Measurements from ENCODE around the gene CHSY1. TPM values are rescaled to one million over a fixed set of nuclear protein-coding genes. Genes with fewer than 3 reads are reported as not detected.

The CHSY1 gene
- total RNA-seq, 2 donors from 2014 or later: 91.2 to 93.3 TPM

DNA sequence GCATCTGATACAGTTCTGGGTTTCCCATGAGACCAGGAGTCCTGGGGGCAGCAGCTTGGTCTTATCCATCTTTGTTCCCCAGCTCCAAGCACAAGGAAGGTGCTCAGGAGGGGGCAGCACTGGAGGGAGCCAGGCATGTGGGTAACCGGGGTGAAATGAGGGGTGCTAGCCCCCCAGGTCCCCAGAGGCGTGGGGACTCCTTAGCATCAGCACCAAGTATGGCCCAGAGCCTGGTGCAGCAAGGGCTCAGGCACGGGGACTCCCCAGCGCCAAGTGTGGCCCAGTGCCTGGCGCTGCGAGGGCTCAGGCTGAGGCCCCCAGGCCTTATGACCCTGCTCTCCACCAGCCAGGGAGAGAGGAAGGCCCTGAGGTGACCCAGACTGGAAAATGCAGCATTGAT lies 94.1 kb downstream of the CHSY1 start:
- ATAC-seq (no peak), DNase-seq (ENCODE audit: low spot score) (peak; percentile 54)
- Mint-ChIP-seq H3K27ac (no peak overlapping the region), H3K36me3 (no peaks in the 10 kb centered on the region), H3K4me3 (no peak overlapping the region), H3K9me3 (no peaks in the 10 kb centered on the region), H3K27me3 (no peaks in the 10 kb centered on the region), H3K4me1 (ENCODE audit: low read depth in 2 of 2) (peaks cover 28 to 34% of the 10 kb centered on the region in 2 donors)

DNA sequence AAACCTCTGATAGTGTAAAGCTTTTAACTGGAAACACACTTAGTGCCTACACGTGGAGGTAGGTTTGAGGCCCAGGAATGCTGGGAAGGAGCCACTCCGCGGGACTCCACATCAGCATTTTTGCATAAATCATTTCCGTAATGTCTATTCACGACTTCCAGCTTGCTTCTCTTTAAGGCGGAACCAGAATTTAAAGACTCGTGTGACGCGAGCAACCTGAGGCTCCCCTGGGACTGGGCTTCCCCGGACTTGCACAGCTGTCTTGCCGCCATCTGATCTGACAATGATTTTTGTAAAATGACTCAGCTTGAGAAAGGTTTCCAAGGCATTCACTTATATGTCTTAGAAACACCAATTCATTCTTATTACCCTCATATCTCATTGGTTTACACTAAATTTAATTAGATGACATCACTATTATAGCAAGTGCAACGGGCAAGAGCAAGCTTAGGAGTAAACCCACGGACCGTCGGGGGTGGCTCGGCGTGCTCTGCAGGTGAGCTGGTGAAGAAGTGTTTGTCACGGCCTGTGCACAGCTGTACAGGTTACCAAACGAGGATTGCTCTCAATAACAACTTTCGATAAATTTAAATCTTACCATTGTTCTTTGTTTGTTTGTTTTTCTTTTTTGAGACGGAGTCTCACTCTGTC lies 95.2 kb downstream of the CHSY1 start:
- H3K4me3 Mint-ChIP-seq: no peak overlapping the region
- H3K27ac Mint-ChIP-seq: no peak overlapping the region
- no peak for ATAC-seq
- H3K9me3 Mint-ChIP-seq: no peaks in the 10 kb centered on the region
- DNase-seq (ENCODE audit: low spot score): peak; percentile 55
- no peaks in the 10 kb centered on the region for H3K36me3 Mint-ChIP-seq
- H3K27me3 Mint-ChIP-seq: no peaks in the 10 kb centered on the region
- H3K4me1 Mint-ChIP-seq (ENCODE audit: low read depth in 2 of 2): peaks cover 25 to 26% of the 10 kb centered on the region in 2 donors

DNA sequence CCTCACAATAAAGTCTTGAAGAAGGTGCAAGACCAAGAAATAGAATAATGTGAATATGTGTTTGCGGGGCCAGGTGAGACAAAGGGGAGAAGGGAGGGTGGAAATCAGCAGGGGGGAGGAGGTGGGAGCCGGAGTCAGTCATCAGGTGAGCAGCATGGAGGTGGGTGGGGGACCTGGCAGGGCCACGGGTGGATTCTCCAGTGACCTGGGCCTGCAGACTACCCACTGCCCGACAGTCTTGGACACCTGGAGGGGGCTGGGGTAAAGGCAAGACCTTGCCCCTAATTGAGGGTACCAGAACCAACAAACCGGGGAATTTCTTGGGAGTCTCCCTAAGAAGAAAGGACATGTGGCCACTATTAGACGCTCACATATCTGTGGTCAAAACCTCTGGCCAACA lies 95.8 kb downstream of the CHSY1 start:
- no peaks in the 10 kb centered on the region for H3K27me3 Mint-ChIP-seq
- peaks cover 25 to 26% of the 10 kb centered on the region in 2 donors for H3K4me1 Mint-ChIP-seq (ENCODE audit: low read depth in 2 of 2)
- H3K27ac Mint-ChIP-seq: no peak overlapping the region
- no peaks in the 10 kb centered on the region for H3K36me3 Mint-ChIP-seq
- peak; percentile 44 for DNase-seq (ENCODE audit: low spot score)
- ATAC-seq: no peak
- no peak overlapping the region for H3K4me3 Mint-ChIP-seq
- no peaks in the 10 kb centered on the region for H3K9me3 Mint-ChIP-seq

DNA sequence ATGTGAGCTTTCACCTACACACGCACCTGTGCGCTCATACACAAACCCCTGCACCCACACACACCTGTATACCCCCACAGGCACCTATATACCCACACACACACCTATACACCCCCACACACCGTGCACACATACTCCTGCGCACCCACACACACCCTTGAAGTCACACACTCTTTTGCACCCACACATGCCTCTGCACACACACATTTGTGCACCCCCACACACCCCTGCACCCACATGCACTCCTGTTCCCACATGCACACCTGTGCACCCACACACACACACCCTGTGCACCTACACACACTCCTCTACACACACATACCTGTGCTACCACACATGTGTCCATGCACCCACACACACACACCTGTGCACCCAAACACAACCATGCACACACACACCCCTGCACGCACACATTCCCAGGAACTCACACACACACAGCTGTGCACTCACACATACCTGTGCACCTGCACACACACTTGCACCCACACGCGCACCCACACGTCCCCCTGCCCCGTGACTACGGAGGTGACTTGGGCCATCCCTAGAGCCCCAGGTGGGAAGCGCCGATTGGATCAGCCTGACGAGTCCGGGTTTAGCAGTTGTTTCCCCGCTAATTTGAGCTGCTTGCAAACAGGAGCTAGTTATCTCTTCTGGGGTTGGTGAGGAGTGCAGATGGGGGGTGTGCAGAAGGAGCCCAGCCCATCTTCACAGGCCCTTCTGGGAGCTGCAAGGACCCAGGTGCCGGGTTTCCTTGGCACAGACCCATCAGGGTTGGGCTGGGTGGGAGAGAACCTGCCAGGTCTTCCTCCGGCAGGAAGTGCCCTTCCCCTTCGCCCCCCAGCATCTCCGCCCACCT lies 97.8 kb downstream of the CHSY1 start:
- H3K4me1 Mint-ChIP-seq (ENCODE audit: low read depth in 2 of 2): peaks cover 20 to 23% of the 10 kb centered on the region in 2 donors
- no peak for ATAC-seq
- DNase-seq (ENCODE audit: low spot score): no peak
- H3K36me3 Mint-ChIP-seq: no peaks in the 10 kb centered on the region
- H3K4me3 Mint-ChIP-seq: no peak overlapping the region
- H3K27me3 Mint-ChIP-seq: no peaks in the 10 kb centered on the region
- no peaks in the 10 kb centered on the region for H3K9me3 Mint-ChIP-seq
- no peak overlapping the region for H3K27ac Mint-ChIP-seq

DNA sequence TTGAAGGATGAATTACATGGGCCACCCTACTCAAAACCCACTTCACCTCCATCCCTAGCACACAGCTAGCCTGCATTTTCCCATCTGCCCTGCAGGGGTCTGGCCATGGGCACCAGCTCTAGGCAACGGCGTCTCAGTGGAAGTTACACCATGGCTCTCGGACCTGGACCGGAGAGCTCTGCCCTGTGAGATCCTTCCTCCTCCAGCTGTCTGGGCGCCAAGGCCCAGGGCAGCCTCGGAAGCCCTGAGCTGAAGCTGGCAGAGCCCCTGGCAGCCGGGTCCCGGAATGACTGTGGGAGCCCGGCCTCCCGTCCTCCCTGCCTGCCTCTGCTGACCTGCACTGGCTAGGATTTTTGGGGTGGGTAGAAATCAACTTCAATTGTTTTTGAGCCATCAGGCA lies 98.9 kb downstream of the CHSY1 start:
- Mint-ChIP-seq H3K4me3 (no peak overlapping the region), H3K4me1 (ENCODE audit: low read depth in 2 of 2) (peaks cover 21 to 22% of the 10 kb centered on the region in 2 donors), H3K27me3 (no peaks in the 10 kb centered on the region), H3K27ac (no peak overlapping the region), H3K36me3 (no peaks in the 10 kb centered on the region), H3K9me3 (no peaks in the 10 kb centered on the region)
- DNase-seq (ENCODE audit: low spot score) (no peak), ATAC-seq (no peak)

DNA sequence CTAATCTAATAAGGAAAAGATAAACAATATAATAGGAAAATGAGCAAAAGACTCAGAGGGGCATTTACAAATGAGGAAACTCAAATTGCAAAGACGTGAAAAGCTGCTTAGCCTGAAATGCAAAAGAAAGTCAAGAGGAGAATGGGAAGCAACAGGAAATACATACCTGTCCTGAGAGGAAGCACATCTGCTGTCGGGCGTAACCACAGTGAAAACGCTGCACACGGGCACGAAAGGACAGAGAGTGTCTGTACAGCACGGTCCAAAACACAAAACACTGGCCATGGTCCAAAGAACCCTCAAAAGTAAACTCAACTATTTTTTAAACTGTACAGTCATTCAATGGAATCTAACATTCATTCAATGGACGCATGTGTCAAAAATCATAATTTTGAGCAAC lies 100.6 kb downstream of the CHSY1 start:
- Mint-ChIP-seq H3K4me1 (ENCODE audit: low read depth in 2 of 2) (peaks cover 28 to 30% of the 10 kb centered on the region in 2 donors), H3K27ac (no peak overlapping the region), H3K9me3 (no peaks in the 10 kb centered on the region), H3K4me3 (no peak overlapping the region), H3K27me3 (no peaks in the 10 kb centered on the region), H3K36me3 (no peaks in the 10 kb centered on the region)
- ATAC-seq (no peak), DNase-seq (ENCODE audit: low spot score) (no peak)

DNA sequence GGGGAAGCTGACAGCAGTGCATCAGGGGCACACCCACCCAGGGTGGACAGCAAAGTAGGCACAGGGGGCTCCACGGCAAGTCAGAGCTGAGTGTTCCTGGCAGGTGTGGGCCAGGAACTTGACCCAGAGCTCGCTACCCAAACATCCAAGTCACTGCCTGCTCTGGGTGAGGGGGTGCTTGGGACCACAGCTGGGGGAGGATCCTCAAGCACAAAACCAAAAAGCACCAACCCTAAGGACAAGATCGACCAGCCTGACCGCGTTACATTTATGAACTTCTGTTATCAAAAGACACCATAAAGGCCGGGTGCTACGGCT lies 101.2 kb downstream of the CHSY1 start:
- DNase-seq (ENCODE audit: low spot score): peak; percentile 3
- H3K27ac Mint-ChIP-seq: peak overlapping the region in 1 of 2 donors; percentile 18
- no peaks in the 10 kb centered on the region for H3K36me3 Mint-ChIP-seq
- H3K4me3 Mint-ChIP-seq: no peak overlapping the region
- ATAC-seq: no peak
- no peaks in the 10 kb centered on the region for H3K27me3 Mint-ChIP-seq
- H3K9me3 Mint-ChIP-seq: no peaks in the 10 kb centered on the region
- peaks cover 29 to 34% of the 10 kb centered on the region in 2 donors for H3K4me1 Mint-ChIP-seq (ENCODE audit: low read depth in 2 of 2)

DNA sequence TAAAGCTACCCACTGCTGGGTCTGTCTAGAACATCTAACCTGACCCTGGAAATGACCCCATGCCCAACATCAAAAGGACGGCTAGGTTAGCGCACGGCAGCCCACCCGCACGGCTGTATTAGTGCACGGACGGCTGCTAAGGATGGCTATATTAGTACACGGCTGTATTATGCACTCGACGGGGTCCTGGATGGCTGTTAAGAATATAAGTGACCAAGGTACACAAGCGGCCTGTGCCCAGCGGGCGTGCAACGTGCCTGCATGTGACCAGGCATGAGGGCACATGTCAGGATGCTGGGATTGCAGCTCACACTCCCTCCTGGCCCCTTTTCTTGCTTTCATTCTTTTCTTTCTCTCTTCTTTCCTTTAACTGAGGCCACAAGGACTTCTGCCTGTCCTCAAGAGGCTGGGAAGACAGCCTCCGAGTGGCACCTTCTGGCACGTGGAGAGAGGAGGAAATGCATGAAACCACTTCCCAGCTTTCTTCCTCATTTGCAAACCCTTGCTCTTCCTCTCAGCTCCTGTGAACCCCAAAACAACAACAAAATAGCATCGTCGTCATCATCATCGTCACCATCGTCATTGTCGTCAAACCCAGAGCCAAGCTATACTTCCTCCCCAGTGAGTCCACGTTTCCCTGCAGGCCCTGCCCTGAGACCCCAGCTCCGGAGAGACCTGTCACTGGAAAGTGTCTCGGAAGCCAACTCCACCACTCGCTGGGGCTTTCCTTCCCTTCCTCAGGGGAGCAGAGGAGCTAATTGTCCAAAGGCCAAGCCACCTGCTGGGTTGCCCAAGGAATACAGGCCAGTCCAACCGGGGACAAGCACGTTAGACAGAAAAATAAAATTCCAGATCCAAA lies 101.8 kb downstream of the CHSY1 start:
- Mint-ChIP-seq H3K9me3 (no peaks in the 10 kb centered on the region), H3K4me1 (ENCODE audit: low read depth in 2 of 2) (peaks cover 29 to 37% of the 10 kb centered on the region in 2 donors), H3K4me3 (peak overlapping the region; percentile 19), H3K27me3 (no peaks in the 10 kb centered on the region), H3K36me3 (no peaks in the 10 kb centered on the region), H3K27ac (peak overlapping the region in 1 of 2 donors; percentile 18)
- DNase-seq (ENCODE audit: low spot score): peak; percentile 49
- ATAC-seq: no peak

DNA sequence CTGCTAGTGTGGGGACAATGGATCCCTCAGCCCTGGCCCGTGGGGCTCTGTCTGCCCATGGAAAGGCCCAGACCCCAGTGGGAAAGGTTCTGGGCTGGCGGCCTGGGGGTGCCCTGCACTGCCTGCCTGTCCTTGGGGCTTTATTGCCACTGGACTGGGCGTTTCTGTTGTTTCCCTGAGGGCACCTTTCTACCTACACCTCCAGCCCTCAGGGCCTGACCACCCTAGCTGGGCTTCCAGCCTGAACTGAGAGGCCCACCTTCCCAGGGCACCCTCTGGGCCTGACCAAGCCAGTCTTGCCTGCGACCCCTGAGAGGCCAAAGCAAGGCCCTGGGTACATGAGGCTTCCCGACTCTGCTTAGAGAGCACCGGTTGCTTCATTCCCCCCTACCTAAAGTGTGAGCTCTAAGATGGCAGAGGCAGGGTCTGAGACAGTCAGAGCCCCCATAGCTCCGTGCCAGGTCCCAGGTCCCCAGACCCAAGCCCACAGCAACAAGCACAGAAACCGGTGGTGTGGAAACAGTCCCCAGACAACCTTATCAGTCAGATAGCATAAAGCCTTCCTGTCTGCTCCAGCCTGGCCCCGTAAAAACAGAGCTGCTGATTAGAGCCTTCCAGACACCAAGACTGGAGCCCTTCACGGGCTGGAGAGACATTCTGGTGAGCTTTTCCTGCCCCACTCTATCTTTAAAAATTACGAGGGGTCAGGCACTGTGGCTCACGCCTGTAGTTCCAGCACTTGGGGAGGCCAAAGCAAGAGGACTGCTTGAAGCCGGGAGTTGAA lies 102.8 kb downstream of the CHSY1 start:
- ATAC-seq (peak in 1 of 2 donors; percentile 25), DNase-seq (ENCODE audit: low spot score) (peak; percentile 13)
- Mint-ChIP-seq H3K4me1 (ENCODE audit: low read depth in 2 of 2) (peaks cover 29 to 44% of the 10 kb centered on the region in 2 donors), H3K9me3 (no peaks in the 10 kb centered on the region), H3K36me3 (no peaks in the 10 kb centered on the region), H3K27me3 (no peaks in the 10 kb centered on the region), H3K4me3 (peak overlapping the region; percentile 9), H3K27ac (no peak overlapping the region)

DNA sequence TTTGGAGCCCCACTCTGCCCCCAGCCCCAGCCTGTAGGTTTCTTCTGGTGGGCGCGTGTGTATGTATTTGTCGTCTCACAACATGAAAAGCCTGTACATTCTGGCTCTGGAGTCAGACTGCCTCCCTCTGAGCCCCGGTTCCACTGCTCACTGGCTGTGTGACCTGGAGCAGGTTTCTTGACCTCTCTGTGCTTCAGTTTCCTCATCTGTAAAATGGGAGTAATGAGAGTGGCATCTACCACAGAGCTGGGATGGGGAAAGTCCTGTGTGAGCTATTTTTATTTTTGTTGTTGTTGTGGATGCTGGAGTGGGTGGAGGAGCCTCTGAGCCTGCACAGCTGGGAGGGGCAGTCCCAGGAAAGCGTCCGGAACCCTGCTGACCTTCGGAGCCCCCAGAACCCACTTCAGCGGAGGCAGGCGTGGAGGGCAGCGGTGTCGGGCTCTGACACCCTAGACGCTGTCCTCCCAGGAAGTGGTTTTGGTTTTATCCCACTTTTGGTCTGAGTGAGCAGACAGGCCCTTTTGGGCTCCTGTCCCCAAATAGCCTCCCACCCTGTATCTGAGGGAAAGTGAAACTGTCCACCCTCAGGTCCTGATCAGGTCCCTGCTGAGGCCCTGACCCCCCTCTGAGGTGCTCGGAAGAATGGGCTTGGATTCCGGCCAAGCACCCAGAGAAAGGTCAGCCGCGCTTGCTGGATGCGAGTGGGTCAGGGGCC lies 103.5 kb downstream of the CHSY1 start:
- H3K4me3 Mint-ChIP-seq: peak overlapping the region; percentile 64
- no peaks in the 10 kb centered on the region for H3K27me3 Mint-ChIP-seq
- ATAC-seq (peak; percentile 89 to 90), DNase-seq (ENCODE audit: low spot score) (peak; percentile 77)
- peaks cover 29 to 44% of the 10 kb centered on the region in 2 donors for H3K4me1 Mint-ChIP-seq (ENCODE audit: low read depth in 2 of 2)
- no peaks in the 10 kb centered on the region for H3K9me3 Mint-ChIP-seq
- H3K36me3 Mint-ChIP-seq: no peaks in the 10 kb centered on the region
- H3K27ac Mint-ChIP-seq: peak overlapping the region; percentile 27 to 58

DNA sequence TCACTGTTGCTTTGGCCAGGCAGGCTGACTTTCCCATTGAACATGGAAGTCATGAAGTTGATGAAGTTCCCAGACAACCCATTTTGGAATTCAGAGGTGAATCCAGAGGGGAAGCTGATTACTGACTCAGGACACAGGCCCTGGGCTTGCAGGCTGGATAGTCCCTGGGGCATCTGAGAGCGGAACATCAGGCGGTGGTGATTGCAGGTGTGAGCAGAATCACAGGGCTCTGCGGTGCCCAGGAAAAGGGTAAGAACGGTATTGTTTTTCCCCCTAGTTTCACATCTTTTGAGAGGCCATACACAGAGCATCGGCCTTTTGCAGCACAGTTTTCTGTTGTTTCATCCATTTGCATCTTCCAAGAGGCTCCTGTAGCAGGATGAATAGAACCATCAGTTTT lies 104.7 kb downstream of the CHSY1 start:
- Mint-ChIP-seq H3K9me3 (no peaks in the 10 kb centered on the region), H3K27me3 (no peaks in the 10 kb centered on the region), H3K36me3 (no peaks in the 10 kb centered on the region), H3K4me3 (no peak overlapping the region), H3K4me1 (ENCODE audit: low read depth in 2 of 2) (peaks cover 29 to 44% of the 10 kb centered on the region in 2 donors), H3K27ac (peak overlapping the region in 1 of 2 donors; percentile 58)
- ATAC-seq: no peak
- peak; percentile 32 for DNase-seq (ENCODE audit: low spot score)

DNA sequence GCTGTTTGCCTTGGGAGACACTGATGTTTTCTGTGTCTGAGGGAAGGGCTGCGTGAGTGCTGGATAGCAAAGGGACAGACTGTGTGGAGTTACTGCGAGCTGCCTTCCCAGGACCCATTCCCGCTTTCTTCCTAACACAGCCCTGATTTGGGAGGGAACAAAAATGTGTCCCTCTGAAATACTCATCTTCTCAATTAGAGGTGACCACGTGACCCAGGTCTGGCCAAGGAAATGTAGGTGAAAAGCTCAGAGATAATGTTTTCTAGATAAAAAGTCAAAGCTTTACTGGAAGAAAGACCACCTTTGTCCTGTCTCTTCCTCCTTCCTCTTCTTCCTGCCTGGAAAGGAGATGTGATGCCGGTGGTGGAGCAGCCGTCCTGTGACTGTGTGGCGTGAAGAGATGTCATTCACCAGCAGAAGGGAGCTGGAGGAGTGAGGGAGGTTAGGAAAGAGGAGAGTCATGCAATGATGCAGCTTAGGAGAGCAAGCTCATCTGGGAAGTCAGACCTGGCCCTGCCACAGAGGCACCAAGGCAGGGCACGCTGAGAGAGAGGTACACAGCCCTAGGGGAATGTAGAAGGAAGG lies 105.6 kb downstream of the CHSY1 start:
- Mint-ChIP-seq H3K9me3 (no peaks in the 10 kb centered on the region), H3K36me3 (no peaks in the 10 kb centered on the region), H3K27me3 (no peaks in the 10 kb centered on the region), H3K27ac (peak overlapping the region in 1 of 2 donors; percentile 50), H3K4me1 (ENCODE audit: low read depth in 2 of 2) (peaks cover 27 to 41% of the 10 kb centered on the region in 2 donors), H3K4me3 (no peak overlapping the region)
- DNase-seq (ENCODE audit: low spot score) (peak; percentile 22), ATAC-seq (no peak)
